SK-MEL-5 (cell line): ENCODE measurements around the gene TSC22D3. TPM values are rescaled to one million over a fixed set of nuclear protein-coding genes. Genes with fewer than 3 reads are reported as not detected.
"Not testable (repeated sequence)": the region's sequence is repeated elsewhere in the genome, so short reads cannot be mapped to it uniquely, and the experiment has no call there.

ENCODE experiments used
- DNase-seq: peaks from one replicate; pipeline ENCODE4 v3.0.0-alpha.2; 2016; ENCODE audit warnings: low read depth, low spot score
- in situ Hi-C: cut with HindIII; loops from 2 replicates; pipeline ENCODE4 v1.10.0; 2016; ENCODE audit warnings: low sequenced_read_pairs, high pct_unique_total_duplicates, low pct_unique_long_range_greater_than_20kb
- polyA plus RNA-seq, 2 experiments: library from polyadenylated mRNA; depleted of rRNA; stranded (reverse); fragments of >200 nt; gene quantifications; 2 replicates each; pipeline ENCODE4 v1.2.3, GENCODE V29; 2015
- total RNA-seq: library from RNA; depleted of rRNA; stranded (reverse); fragments of >200 nt; shearing (Covaris generic); gene quantifications from 2 replicates; pipeline ENCODE4 v1.2.3, GENCODE V29; 2014; rRNA removed

TSC22D3 gene
- 23.1 and 24.9 TPM in 2 replicates for total RNA-seq
- polyA plus RNA-seq (2015; cell fraction: cytosol; rRNA removed) = 35.3 and 40.7 TPM in 2 replicates
- 55.4 and 85.0 TPM in 2 replicates for polyA plus RNA-seq (2015; cell fraction: nucleus; rRNA removed)

DNA sequence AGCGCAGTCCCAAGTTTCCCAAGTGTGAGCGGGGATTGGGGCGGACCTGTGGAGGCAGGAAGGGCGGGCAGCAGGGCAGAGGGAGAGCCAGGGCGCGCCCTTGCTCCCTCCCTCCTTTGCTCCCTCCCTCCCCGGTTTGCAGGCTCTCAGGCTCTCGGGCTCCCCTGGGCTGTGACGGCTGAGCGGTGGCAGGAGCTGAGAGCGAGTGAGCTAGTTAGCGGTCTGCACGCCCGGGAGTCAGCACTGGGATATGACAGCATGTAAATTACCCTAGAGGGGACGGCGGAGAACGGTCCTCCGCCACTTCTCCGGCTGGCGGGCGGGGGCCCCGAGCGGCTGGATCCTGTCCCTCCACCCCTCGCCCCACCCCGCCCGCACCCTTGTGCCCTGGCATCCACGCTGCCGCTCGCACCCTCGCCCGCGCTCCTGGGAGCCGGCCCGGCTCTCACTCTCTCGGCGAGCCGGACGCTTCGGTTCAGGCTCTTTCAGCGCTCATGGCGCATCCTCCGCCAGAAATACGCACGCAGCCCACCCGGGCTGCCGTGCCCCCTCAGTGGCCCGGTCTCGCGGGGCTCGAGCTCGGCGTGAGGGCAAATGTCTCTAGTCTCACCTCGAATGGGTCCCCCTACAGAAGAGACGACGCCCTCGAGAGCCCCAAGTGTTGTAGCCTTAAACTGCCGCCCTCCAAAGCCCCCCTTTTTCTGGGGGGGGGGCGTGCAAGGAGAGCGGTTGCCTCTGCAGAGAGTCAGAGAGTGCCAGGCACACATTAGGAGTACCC lies at the start of gene TSC22D3:
Gene TSC22D3, minus strand, starts transcription at position 54 of the 778 bp plus-strand sequence. CDS start 368 bp downstream, outside the sequence.
- DNase-seq = peak; percentile 46
- in situ Hi-C loops = no loop called here

DNA sequence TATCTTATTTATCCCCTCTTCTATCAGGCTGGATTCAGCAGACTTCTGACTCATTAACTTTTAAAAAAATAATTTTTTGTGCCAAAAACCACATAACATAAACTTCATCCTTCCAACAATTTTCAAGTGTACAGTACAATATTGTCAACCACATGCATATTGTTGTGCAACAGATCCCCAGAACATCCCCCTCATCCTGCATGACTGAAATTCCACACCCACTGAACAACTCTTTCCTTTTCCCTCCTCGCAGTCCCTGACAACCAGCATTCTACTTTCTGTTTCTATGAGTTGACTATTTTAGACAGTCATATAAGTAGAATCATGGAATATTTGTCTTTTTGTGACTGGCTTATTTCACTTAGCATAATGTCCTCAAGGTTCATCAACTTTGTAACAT lies 47.9 kb upstream of the TSC22D3 start:
- in situ Hi-C loops = no loop called here
- DNase-seq = peak; percentile 21

DNA sequence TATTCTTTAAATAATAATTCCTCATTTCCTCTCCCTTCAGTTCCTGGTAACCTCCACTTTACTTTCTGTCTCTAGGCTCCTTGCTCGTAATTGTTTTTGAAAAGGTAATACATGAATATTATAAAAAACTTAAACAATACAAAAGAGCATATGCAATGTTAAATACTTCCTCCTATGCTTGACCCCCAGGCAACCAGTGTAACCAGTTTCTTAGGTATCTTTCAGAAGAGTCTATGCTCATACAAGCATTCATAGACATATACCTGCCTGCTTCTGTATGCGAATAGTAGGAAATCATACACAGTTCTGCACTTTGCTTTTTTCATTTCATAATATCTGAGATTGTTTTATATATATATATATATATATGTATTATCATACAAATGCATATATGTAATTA lies 47.5 kb upstream of the TSC22D3 start:
- no peak for DNase-seq
- in situ Hi-C loops = no loop called here

GRCh38 chrX:107818900-107819521 lies 43.4 kb upstream of the TSC22D3 start:
- in situ Hi-C loops = no loop called here
- no peak for DNase-seq

DNA sequence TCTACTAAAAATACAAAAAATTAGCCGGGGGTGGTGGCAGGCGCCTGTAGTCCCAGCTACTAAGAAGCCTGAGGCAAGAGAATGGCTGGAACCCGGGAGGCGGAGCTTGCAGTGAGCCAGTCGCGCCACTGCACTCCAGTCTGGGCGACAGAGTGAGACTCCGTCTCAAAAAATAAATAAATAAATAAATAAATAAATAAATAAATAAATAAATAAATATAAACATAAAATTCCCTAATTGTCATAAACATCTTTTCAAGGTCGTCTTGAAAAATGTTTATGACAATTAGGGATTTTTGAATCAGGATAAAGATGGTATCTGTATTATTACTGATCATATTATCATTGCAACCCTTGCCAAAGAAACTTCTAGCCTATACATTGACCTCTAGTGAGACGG lies 34.5 kb upstream of the TSC22D3 start:
- DNase-seq, in situ Hi-C loops: not testable (repeated sequence)

DNA sequence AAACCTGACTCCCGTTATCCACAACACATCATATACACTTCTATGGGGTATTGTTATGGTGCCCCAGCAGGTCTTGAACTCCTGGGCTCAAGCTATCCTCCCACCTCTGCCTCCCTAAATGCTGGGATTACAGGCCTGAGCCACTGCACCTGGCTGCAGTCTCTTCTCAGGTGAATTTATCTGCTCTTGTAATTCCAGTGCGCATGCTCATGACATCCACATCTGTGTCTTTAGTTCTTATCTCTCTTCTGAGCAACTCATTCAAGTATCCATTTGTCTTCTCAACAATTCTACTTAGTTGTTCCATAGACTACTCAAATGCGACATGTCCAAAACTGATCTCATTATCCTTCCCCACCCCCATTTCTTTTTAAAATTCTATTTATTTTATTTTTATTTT lies 29.6 kb upstream of the TSC22D3 start:
- in situ Hi-C loops = no loop called here
- DNase-seq = no peak

DNA sequence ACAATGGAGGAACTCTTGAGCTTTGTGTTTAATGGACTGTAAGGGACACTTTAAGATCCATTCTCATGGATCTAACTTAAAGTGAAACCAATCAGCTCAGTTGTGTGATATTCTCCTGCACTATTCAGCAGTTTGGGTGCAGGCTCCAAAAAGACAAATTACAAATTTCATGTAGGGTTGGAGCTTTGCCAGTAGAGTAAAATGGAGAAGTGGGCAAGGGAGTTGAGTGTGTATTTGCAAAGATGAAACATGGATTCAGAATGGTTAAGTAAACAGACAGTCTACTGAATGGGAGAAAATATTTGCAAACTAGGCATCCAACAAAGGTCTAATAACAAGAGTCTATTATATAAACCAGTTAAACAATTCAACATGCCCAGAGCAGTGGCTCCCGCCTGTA lies 28.8 kb upstream of the TSC22D3 start:
- DNase-seq = no peak
- in situ Hi-C loops = no loop called here

DNA sequence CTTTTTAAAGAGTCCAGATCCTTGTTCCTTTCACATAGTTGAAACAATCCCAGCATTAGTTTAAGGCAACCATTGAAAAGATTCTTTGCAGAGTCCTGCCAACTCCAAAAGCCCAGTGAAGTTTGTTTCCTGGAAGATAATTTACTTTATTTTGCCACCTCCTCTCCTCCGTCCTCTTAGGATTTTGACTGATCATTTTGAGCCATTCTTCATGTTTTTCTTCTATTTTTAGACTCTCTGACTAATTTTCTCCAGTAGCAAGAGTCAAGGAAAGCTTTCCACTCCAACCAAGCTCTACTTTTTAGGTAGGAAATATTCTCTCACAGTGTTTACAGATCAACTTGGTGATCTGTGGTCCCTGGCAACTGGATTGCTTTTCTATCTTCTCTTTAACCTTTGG lies 12.2 kb upstream of the TSC22D3 start:
- in situ Hi-C loops = no loop called here
- DNase-seq = no peak

DNA sequence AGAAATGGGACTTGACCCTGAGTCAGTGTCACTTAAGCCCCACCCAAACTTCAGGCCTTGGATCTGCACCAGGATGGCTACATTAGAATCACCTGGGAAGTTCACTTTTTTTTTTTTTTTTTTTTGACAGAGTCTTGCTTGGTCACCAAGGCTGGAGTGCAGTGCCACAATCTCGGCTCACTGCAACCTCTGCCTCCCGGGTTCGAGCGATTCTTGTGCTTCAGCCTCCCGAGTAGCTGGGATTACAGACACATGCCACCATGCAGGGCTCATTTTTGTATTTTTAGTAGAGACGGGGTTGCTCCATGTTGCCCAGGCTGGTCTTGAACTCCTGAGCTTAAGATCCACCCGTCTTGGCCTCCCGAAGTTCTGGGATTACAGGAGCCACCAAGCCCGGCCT lies 4.9 kb upstream of the TSC22D3 start:
- in situ Hi-C loops = no loop called here
- no peak for DNase-seq

- in situ Hi-C loops = no loop called here
- DNase-seq = no peak
Measured at GRCh38 chrX:107777536-107777832, 1.9 kb upstream of the TSC22D3 start, which contains the start of gene NCBP2L. TSS of gene NCBP2L (plus strand) at chrX:107777733. CDS start at chrX:107794221, 16,488 bp downstream.

DNA sequence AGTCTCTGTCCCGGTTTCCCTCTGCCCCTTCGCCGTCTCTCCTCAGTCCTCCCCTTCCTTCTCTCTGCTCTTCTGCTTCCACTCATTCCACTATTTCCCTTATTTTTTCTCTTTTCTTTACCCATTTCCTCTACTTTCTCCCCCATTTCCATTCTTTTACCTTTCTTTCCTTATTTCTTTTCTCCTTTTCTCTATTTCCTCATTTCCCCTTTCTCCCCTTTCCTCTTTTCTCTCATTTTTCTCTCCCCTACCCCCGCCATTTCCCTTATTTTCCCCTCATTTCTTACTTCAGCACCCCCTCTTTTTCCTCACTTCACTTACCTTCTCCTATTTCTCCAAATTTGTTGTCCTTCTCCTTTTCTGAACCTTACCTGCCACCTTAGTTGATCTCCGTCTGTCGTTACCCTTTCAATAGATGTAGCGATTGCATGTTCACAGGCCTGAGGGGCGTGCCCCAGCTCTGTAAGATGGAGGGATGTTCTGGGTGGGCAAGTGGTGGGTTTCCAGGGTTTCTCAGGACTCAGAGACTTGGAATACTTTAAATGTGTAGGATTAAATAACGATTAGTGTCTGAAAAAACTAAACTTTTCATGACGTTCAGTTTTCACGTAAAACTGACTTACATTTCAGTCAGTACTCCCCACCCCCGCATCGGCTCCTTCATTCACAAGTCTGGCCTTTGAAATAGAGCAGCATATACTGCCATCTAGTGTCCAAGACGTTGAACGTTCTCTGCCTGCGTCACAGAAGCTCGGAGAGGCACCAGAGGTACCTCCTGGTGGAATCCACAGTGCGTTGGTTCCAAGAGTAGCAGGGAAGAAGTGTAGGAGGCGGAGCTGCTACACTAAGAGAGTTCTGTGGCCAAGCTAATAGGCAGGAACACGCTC lies 1.3 kb upstream of the TSC22D3 start:
- DNase-seq = peak; percentile 91
- in situ Hi-C loops = no loop called here

- no peak for DNase-seq
- in situ Hi-C loops = no loop called here
Measured at GRCh38 chrX:107775000-107775733, 420 bp downstream of the TSC22D3 start.

DNA sequence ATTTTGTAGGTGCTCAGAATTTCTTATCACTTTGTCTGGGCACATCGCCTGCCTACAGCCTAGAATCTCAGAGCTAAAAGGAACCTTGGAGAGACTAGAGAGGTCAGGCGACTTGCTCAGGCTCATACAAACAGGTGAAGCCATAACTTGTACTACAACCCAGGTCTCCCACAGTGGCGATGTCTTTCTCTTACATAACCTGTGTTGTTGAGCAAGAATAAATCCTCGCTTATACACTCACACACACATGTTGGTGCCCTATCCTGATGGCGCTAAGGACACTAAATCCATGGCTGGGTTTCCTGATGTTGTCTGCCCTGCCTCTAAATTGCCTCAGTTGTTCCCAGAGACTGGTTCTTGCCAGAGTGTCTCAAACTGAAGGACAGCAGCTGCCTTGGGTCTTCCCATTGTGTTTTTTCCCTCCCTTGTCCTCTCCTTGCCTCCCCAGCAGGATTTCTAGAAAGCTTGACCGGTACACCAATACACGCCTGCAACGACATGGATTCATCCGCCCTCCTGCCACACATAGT lies 1.6 kb downstream of the TSC22D3 start:
- in situ Hi-C loops = no loop called here

GRCh38 chrX:107773206-107773605 lies 2.4 kb downstream of the TSC22D3 start:
- no peak for DNase-seq
- in situ Hi-C loops = no loop called here

More for the DNA sequence above, 1.6 kb downstream of the TSC22D3 start:
- DNase-seq = no peak

DNA sequence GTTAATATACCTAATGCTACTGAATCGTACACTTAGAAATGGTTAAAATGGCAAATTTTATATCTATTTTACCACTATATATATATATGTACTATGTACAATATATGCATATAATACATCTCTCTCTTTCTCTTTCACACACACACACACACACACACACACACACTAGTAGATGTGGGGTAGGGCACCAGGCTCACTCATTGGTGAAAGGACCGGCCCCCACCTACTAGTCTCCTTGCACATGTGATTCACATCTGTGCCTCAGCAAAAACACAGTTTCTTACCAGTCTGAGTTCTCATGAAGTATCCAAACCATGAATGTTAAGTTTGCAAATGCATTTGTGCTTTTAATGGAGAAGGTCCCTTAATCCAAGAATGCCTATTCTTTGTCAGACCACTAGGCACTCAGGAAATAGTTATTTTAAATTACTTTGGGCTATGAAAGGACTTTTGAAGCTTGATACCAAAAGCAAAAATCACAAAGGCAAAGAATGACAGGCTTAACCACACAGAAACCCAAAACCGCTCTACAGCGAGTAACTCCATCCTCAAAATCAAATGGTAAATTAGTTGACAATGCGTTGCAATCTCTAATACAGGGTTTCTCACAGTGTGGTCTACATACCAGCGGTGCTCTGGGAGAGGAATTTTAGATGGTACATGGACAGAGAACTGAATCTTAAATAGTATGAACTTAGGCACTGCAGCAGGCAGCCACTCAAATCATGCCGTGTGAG lies 5.8 kb downstream of the TSC22D3 start:
- no peak for DNase-seq
- in situ Hi-C loops = no loop called here

DNA sequence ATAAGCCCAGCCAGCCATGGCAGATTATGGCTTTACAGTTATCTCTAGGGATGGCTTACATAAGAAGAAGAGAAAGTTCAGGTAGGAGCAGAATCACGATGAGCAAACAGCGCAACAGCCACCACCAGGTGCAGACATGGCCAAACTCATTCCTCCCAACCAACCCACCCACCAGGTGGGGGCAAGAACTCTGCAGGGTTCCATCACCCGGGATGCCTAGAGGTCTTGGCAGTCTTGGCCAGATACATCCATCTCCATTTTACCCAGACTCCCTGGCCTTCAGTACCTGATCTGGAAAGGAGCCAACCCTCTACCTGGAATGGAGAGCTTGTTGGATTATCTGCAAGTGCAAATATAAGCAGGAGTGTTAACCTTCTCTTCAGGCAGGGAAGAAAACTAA lies 7.5 kb downstream of the TSC22D3 start:
- no peak for DNase-seq
- in situ Hi-C loops = no loop called here
